GM23338 (cell line): Measurements from ENCODE around the gene DGKB.

ENCODE experiments used
- CREB1 ChIP-seq: fragments of 250-450 bp; sonication (Bioruptor Pico); IDR thresholded peaks from 2 replicates; pipeline ENCODE4 v1.5.0; 2020; ENCODE audit warnings: low read depth, mild to moderate bottlenecking, moderate library complexity
- EZH2 ChIP-seq: fragments of 200-600 bp; sonication (generic); IDR thresholded peaks from one replicate; pipeline ENCODE4 v1.8.0; 2017; ENCODE audit warnings: antibody characterized with exemption, mild to moderate bottlenecking, low read depth; ENCODE audit not compliant: unreplicated experiment
- EZH2phosphoT487 ChIP-seq: fragments of 200-600 bp; sonication (generic); IDR thresholded peaks from one replicate; pipeline ENCODE4 v1.8.1; 2018; ENCODE audit warnings: antibody characterized with exemption; ENCODE audit not compliant: unreplicated experiment
- JUNB ChIP-seq: IDR thresholded peaks from one replicate; pipeline ENCODE4 v1.6.1; 2016; ENCODE audit warnings: antibody characterized with exemption; ENCODE audit not compliant: unreplicated experiment
- POLR2AphosphoS5 ChIP-seq: IDR thresholded peaks from 2 replicates; pipeline ENCODE4 v1.6.1; 2016; ENCODE audit warnings: antibody characterized with exemption, low read depth
- STAT1 ChIP-seq: IDR thresholded peaks from one replicate; pipeline ENCODE4 v1.6.1; 2016; ENCODE audit warnings: antibody characterized with exemption; ENCODE audit not compliant: unreplicated experiment
- ZNF331 ChIP-seq: fragments of 250-450 bp; sonication (Bioruptor Pico); IDR thresholded peaks from 2 replicates; pipeline ENCODE4 v1.5.0; 2020; ENCODE audit warnings: low read depth, mild to moderate bottlenecking, moderate library complexity
- TF ChIP-seq, protein P1 (sequence below), 2 experiments: fragments of 200-600 bp in 1 of 2; sonication (generic) in 1 of 2; conservative IDR thresholded peaks; 2 replicates each; pipeline versions ENCODE4 v1.5.1 to v1.6.1; 2016 to 2017; ENCODE audit warnings: antibody characterized with exemption in 2 of 2, low read depth in 2 of 2, mild to moderate bottlenecking in 2 of 2, moderate library complexity in 1 of 2
- TF ChIP-seq, protein P2 (sequence below): IDR thresholded peaks from one replicate; pipeline ENCODE4 v1.6.1; 2018; ENCODE audit warnings: antibody characterized with exemption; ENCODE audit not compliant: unreplicated experiment
- TF ChIP-seq, protein P3 (sequence below): fragments of 250-450 bp; sonication (Bioruptor Pico); IDR thresholded peaks from 2 replicates; pipeline ENCODE4 v1.5.0; 2020; ENCODE audit warnings: mild to moderate bottlenecking, moderate library complexity

DNA sequence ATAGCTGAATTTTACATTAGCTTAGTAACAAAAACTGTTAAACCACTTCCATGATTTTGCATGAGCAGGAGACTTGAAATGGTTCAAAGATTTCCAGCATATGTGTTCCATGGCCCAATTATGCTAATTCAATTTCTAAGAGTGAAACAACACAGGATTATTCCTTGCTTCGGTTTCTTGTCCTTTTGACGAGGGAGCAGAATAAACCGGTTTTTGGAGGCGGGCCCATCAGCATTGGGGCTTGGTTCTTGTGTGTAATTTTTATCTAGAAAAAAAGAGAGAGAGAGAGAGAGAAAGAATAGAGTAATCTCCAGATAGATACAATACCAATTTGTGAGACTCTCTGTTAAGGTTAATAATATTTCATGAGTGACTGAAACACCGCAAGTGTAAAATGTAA, 753.6 kb downstream of the DGKB start:
- TF ChIP-seq, protein P1, sequence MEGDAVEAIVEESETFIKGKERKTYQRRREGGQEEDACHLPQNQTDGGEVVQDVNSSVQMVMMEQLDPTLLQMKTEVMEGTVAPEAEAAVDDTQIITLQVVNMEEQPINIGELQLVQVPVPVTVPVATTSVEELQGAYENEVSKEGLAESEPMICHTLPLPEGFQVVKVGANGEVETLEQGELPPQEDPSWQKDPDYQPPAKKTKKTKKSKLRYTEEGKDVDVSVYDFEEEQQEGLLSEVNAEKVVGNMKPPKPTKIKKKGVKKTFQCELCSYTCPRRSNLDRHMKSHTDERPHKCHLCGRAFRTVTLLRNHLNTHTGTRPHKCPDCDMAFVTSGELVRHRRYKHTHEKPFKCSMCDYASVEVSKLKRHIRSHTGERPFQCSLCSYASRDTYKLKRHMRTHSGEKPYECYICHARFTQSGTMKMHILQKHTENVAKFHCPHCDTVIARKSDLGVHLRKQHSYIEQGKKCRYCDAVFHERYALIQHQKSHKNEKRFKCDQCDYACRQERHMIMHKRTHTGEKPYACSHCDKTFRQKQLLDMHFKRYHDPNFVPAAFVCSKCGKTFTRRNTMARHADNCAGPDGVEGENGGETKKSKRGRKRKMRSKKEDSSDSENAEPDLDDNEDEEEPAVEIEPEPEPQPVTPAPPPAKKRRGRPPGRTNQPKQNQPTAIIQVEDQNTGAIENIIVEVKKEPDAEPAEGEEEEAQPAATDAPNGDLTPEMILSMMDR (conservative IDR thresholded peaks at IDR 0.05; ENCODE audit: low read depth in 2 of 2) = no peak
- TF ChIP-seq, protein P2, sequence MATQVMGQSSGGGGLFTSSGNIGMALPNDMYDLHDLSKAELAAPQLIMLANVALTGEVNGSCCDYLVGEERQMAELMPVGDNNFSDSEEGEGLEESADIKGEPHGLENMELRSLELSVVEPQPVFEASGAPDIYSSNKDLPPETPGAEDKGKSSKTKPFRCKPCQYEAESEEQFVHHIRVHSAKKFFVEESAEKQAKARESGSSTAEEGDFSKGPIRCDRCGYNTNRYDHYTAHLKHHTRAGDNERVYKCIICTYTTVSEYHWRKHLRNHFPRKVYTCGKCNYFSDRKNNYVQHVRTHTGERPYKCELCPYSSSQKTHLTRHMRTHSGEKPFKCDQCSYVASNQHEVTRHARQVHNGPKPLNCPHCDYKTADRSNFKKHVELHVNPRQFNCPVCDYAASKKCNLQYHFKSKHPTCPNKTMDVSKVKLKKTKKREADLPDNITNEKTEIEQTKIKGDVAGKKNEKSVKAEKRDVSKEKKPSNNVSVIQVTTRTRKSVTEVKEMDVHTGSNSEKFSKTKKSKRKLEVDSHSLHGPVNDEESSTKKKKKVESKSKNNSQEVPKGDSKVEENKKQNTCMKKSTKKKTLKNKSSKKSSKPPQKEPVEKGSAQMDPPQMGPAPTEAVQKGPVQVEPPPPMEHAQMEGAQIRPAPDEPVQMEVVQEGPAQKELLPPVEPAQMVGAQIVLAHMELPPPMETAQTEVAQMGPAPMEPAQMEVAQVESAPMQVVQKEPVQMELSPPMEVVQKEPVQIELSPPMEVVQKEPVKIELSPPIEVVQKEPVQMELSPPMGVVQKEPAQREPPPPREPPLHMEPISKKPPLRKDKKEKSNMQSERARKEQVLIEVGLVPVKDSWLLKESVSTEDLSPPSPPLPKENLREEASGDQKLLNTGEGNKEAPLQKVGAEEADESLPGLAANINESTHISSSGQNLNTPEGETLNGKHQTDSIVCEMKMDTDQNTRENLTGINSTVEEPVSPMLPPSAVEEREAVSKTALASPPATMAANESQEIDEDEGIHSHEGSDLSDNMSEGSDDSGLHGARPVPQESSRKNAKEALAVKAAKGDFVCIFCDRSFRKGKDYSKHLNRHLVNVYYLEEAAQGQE = no peak
- TF ChIP-seq, protein P3, sequence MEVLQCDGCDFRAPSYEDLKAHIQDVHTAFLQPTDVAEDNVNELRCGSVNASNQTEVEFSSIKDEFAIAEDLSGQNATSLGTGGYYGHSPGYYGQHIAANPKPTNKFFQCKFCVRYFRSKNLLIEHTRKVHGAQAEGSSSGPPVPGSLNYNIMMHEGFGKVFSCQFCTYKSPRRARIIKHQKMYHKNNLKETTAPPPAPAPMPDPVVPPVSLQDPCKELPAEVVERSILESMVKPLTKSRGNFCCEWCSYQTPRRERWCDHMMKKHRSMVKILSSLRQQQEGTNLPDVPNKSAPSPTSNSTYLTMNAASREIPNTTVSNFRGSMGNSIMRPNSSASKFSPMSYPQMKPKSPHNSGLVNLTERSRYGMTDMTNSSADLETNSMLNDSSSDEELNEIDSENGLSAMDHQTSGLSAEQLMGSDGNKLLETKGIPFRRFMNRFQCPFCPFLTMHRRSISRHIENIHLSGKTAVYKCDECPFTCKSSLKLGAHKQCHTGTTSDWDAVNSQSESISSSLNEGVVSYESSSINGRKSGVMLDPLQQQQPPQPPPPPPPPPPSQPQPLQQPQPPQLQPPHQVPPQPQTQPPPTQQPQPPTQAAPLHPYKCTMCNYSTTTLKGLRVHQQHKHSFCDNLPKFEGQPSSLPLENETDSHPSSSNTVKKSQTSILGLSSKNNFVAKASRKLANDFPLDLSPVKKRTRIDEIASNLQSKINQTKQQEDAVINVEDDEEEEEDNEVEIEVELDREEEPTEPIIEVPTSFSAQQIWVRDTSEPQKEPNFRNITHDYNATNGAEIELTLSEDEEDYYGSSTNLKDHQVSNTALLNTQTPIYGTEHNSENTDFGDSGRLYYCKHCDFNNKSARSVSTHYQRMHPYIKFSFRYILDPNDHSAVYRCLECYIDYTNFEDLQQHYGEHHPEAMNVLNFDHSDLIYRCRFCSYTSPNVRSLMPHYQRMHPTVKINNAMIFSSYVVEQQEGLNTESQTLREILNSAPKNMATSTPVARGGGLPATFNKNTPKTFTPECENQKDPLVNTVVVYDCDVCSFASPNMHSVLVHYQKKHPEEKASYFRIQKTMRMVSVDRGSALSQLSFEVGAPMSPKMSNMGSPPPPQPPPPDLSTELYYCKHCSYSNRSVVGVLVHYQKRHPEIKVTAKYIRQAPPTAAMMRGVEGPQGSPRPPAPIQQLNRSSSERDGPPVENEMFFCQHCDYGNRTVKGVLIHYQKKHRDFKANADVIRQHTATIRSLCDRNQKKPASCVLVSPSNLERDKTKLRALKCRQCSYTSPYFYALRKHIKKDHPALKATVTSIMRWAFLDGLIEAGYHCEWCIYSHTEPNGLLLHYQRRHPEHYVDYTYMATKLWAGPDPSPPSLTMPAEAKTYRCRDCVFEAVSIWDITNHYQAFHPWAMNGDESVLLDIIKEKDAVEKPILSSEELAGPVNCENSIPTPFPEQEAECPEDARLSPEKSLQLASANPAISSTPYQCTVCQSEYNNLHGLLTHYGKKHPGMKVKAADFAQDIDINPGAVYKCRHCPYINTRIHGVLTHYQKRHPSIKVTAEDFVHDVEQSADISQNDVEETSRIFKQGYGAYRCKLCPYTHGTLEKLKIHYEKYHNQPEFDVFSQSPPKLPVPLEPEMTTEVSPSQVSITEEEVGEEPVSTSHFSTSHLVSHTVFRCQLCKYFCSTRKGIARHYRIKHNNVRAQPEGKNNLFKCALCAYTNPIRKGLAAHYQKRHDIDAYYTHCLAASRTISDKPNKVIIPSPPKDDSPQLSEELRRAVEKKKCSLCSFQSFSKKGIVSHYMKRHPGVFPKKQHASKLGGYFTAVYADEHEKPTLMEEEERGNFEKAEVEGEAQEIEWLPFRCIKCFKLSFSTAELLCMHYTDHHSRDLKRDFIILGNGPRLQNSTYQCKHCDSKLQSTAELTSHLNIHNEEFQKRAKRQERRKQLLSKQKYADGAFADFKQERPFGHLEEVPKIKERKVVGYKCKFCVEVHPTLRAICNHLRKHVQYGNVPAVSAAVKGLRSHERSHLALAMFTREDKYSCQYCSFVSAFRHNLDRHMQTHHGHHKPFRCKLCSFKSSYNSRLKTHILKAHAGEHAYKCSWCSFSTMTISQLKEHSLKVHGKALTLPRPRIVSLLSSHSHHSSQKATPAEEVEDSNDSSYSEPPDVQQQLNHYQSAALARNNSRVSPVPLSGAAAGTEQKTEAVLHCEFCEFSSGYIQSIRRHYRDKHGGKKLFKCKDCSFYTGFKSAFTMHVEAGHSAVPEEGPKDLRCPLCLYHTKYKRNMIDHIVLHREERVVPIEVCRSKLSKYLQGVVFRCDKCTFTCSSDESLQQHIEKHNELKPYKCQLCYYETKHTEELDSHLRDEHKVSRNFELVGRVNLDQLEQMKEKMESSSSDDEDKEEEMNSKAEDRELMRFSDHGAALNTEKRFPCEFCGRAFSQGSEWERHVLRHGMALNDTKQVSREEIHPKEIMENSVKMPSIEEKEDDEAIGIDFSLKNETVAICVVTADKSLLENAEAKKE (CRISPR knock-in tag) = no peak
- TF ChIP-seq CREB1 (CRISPR knock-in tag) (no peak), EZH2phosphoT487 (no peak), POLR2AphosphoS5 (no peak), EZH2 (no peak), JUNB (no peak), STAT1 (no peak), ZNF331 (CRISPR knock-in tag) (no peak)
